ENCODE results near the gene SPNS1.

The SPNS1 gene

GRCh38 chr16:29011851-29012250 lies 37.3 kb downstream of the SPNS1 start:
- Histone ChIP-seq H3K4me2 (ENCODE audit: low read length) (no peak overlapping the region), H3K4me1 (ENCODE audit: low read length) (peaks cover 6% of the 10 kb centered on the region; the same call in 1 of the 2 replicates), H3K4me3 (ENCODE audit: low read length) (no peak overlapping the region), H3K79me2 (ENCODE audit: low read length) (no peaks in the 10 kb centered on the region), H3K36me3 (replicated peaks; ENCODE audit: low read depth, low read length) (no peaks in the 10 kb centered on the region), H3K9ac (ENCODE audit: low read length) (no peak overlapping the region), H3K9me3 (ENCODE audit: insufficient read depth, low read length) (no peaks in the 10 kb centered on the region), H4K20me1 (ENCODE audit: insufficient read depth, low read length) (no peaks in the 10 kb centered on the region), H3K27ac (ENCODE audit: low read length) (no peak overlapping the region), H3K27me3 (ENCODE audit: low read depth, low read length) (no peaks in the 10 kb centered on the region), H2AFZ (ENCODE audit: low read depth, low read length) (no peak overlapping the region)
- no peak for TF ChIP-seq EZH2phosphoT487 (IDR thresholded peaks at IDR 0.05; ENCODE audit: low read depth)
- TF ChIP-seq, protein P1, sequence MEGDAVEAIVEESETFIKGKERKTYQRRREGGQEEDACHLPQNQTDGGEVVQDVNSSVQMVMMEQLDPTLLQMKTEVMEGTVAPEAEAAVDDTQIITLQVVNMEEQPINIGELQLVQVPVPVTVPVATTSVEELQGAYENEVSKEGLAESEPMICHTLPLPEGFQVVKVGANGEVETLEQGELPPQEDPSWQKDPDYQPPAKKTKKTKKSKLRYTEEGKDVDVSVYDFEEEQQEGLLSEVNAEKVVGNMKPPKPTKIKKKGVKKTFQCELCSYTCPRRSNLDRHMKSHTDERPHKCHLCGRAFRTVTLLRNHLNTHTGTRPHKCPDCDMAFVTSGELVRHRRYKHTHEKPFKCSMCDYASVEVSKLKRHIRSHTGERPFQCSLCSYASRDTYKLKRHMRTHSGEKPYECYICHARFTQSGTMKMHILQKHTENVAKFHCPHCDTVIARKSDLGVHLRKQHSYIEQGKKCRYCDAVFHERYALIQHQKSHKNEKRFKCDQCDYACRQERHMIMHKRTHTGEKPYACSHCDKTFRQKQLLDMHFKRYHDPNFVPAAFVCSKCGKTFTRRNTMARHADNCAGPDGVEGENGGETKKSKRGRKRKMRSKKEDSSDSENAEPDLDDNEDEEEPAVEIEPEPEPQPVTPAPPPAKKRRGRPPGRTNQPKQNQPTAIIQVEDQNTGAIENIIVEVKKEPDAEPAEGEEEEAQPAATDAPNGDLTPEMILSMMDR (IDR thresholded peaks at IDR 0.05; ENCODE audit: low read depth, low read length), result no peak

DNA sequence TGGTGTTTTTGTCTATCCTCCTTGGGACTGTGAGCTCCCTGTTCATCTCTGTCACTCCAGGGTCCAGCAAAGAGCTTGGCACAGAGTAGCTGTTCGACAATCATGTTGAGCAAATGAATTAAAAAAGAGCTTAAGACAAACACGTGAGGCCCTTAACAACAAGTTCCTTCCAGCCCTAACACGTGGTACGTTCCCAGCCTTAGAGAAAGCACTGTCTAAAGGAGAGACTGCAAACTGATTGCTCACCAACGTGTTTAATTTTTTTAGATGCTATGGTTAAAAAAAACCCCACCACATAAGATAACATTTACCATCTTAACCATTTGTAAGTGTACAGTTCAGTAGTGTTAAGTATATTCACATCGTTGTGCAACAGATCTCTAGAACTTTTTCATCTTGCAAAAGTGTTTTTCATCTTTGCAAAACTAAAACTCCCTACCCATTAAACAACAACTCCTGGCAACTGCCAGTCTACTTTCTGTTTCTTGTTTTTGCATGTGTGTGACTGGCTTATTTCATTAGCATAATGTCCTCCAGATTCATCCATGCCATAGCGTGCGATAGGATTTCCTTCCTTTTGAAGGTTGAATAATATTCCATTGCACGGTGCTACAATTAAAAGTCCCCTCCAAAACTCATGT lies 38.5 kb downstream of the SPNS1 start:
- Histone ChIP-seq H3K27ac (ENCODE audit: low read length) (no peak overlapping the region), H3K79me2 (ENCODE audit: low read length) (no peaks in the 10 kb centered on the region), H3K9ac (ENCODE audit: low read length) (no peak overlapping the region), H3K4me2 (ENCODE audit: low read length) (no peak overlapping the region), H3K36me3 (replicated peaks; ENCODE audit: low read depth, low read length) (no peaks in the 10 kb centered on the region), H3K4me3 (ENCODE audit: low read length) (no peak overlapping the region), H3K9me3 (ENCODE audit: insufficient read depth, low read length) (no peaks in the 10 kb centered on the region), H3K27me3 (ENCODE audit: low read depth, low read length) (no peaks in the 10 kb centered on the region), H3K4me1 (ENCODE audit: low read length) (peaks cover 6% of the 10 kb centered on the region; the same call in 1 of the 2 replicates), H2AFZ (ENCODE audit: low read depth, low read length) (no peak overlapping the region), H4K20me1 (ENCODE audit: insufficient read depth, low read length) (no peaks in the 10 kb centered on the region)
- no peak for TF ChIP-seq EZH2phosphoT487 (IDR thresholded peaks at IDR 0.05; ENCODE audit: low read depth)
- TF ChIP-seq, protein P1 (IDR thresholded peaks at IDR 0.05; ENCODE audit: low read depth, low read length), result no peak

- Histone ChIP-seq H3K4me2 (ENCODE audit: low read length) (no peak overlapping the region), H3K9me3 (ENCODE audit: insufficient read depth, low read length) (no peaks in the 10 kb centered on the region), H3K36me3 (replicated peaks; ENCODE audit: low read depth, low read length) (no peaks in the 10 kb centered on the region), H3K4me1 (ENCODE audit: low read length) (peaks cover 6% of the 10 kb centered on the region; the same call in 1 of the 2 replicates), H3K9ac (ENCODE audit: low read length) (no peak overlapping the region), H3K27ac (ENCODE audit: low read length) (no peak overlapping the region), H3K4me3 (ENCODE audit: low read length) (no peak overlapping the region), H4K20me1 (ENCODE audit: insufficient read depth, low read length) (no peaks in the 10 kb centered on the region), H3K79me2 (ENCODE audit: low read length) (no peaks in the 10 kb centered on the region), H3K27me3 (ENCODE audit: low read depth, low read length) (no peaks in the 10 kb centered on the region), H2AFZ (ENCODE audit: low read depth, low read length) (no peak overlapping the region)
- no peak for TF ChIP-seq EZH2phosphoT487 (IDR thresholded peaks at IDR 0.05; ENCODE audit: low read depth)
- TF ChIP-seq, protein P1 (IDR thresholded peaks at IDR 0.05; ENCODE audit: low read depth, low read length), result no peak
These were observed 40.0 kb downstream of the SPNS1 start for GRCh38 chr16:29014561-29015069.

DNA sequence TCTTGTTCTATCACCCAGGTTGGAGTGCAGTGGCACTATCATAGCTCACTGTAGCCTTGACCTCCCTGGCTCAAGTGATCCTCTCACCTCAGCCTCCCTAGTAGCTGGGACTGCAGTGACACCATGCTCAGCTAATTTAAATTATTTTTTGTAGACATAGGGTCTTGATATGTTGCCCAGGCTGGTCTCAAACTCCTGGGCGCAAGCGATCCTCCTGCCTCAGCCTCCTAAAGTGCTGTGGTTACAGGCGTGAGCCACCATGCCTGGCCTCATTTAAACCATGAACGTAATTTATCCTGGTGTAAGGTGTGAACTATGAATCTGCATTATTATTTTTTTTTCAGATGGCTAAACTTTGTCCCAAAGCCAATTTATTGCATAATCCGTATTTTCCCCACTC lies 47.6 kb downstream of the SPNS1 start:
- no peak for TF ChIP-seq EZH2phosphoT487 (IDR thresholded peaks at IDR 0.05; ENCODE audit: low read depth)
- TF ChIP-seq, protein P1 (IDR thresholded peaks at IDR 0.05; ENCODE audit: low read depth, low read length), result no peak
- H3K4me1 ChIP-seq (ENCODE audit: low read length), result no peaks in the 10 kb centered on the region
- H3K4me2 ChIP-seq (ENCODE audit: low read length), result no peak overlapping the region

More for the DNA sequence above, 47.6 kb downstream of the SPNS1 start:
- Histone ChIP-seq H4K20me1 (ENCODE audit: insufficient read depth, low read length) (no peaks in the 10 kb centered on the region), H3K9ac (ENCODE audit: low read length) (no peak overlapping the region), H3K27ac (ENCODE audit: low read length) (no peak overlapping the region), H3K4me3 (ENCODE audit: low read length) (no peak overlapping the region), H2AFZ (ENCODE audit: low read depth, low read length) (no peak overlapping the region), H3K9me3 (ENCODE audit: insufficient read depth, low read length) (no peaks in the 10 kb centered on the region), H3K36me3 (replicated peaks; ENCODE audit: low read depth, low read length) (no peaks in the 10 kb centered on the region), H3K27me3 (ENCODE audit: low read depth, low read length) (no peaks in the 10 kb centered on the region), H3K79me2 (ENCODE audit: low read length) (no peaks in the 10 kb centered on the region)
